Thoracic aorta (tissue), 2 donors: ENCODE results near the gene CYREN. TPM values are rescaled to one million over a fixed set of nuclear protein-coding genes. Genes with fewer than 3 reads are reported as not detected.

Source experiments
- ATAC-seq: fragments of 150-250 bp; one replicate; pipeline ENCODE4 v1.8.0; 2017; ENCODE audit warnings: low read depth; ENCODE audit not compliant: insufficient number of reproducible peaks, low FRiP score
- DNase-seq: peaks from one replicate; pipeline ENCODE4 v3.0.0-alpha.2; 2020; ENCODE audit warnings: low spot score
- H3K27ac ChIP-seq, 2 donors: fragments of 200-600 bp; sonication (generic); 1 replicate in 1 of 2; 2 replicates in 1 of 2; pipeline ENCODE4 v1.5.1; 2016; ENCODE audit warnings: mild to moderate bottlenecking in 2 of 2, moderate library complexity in 2 of 2
- H3K27me3 ChIP-seq: fragments of 200-600 bp; sonication (generic); replicated peaks from 2 replicates; pipeline ENCODE4 v1.6.0; 2016; ENCODE audit warnings: mild to moderate bottlenecking; ENCODE audit not compliant: insufficient read depth
- H3K36me3 ChIP-seq: fragments of 200-600 bp; sonication (generic); one replicate; pipeline ENCODE4 v1.5.1; 2016
- H3K4me1 ChIP-seq, 2 donors: fragments of 200-600 bp; sonication (generic); 1 replicate in 1 of 2; 2 replicates in 1 of 2; pipeline versions ENCODE4 v1.5.1 to v1.6.0; 2016; ENCODE audit warnings: low read depth in 2 of 2, mild to moderate bottlenecking in 1 of 2; ENCODE audit not compliant: control insufficient read depth in 1 of 2
- H3K4me3 ChIP-seq: fragments of 200-600 bp; sonication (generic); 2 replicates; pipeline ENCODE4 v1.5.1; 2016; ENCODE audit warnings: mild to moderate bottlenecking
- H3K9me3 ChIP-seq: fragments of 200-600 bp; sonication (generic); 2 replicates; pipeline ENCODE4 v1.5.1; 2016
- CTCF ChIP-seq: fragments of 200-600 bp; sonication (generic); IDR thresholded peaks from one replicate; pipeline ENCODE4 v1.5.1; 2019; ENCODE audit warnings: antibody characterized with exemption
- total RNA-seq, 2 donors: library from RNA; depleted of rRNA; stranded (reverse); fragments of >200 nt; gene quantifications; one replicate each; pipeline versions ENCODE4 v1.1.0 to v1.2.3, GENCODE V29; 2016

CYREN gene
- total RNA-seq, 2 donors from 2014 or later: 37.6 to 54.1 TPM

GRCh38 chr7:135206941-135207391 is 36.5 kb upstream of the CYREN start:
- ATAC-seq (no peak), DNase-seq (no peak)
- peaks cover 18% of the 10 kb centered on the region for H3K36me3 ChIP-seq
- H3K4me3 ChIP-seq: no peak overlapping the region
- TF ChIP-seq CTCF: no peak
- H3K9me3 ChIP-seq: no peaks in the 10 kb centered on the region
- peaks cover 12 to 64% of the 10 kb centered on the region in 2 donors for H3K4me1 ChIP-seq
- no peak overlapping the region for H3K27ac ChIP-seq
- no peaks in the 10 kb centered on the region for H3K27me3 ChIP-seq

- H3K9me3 ChIP-seq: no peaks in the 10 kb centered on the region
- peaks cover 24% of the 10 kb centered on the region for H3K36me3 ChIP-seq
- H3K4me1 ChIP-seq: peaks cover 12 to 64% of the 10 kb centered on the region in 2 donors
- no peak for DNase-seq
- no peak for ATAC-seq
- no peaks in the 10 kb centered on the region for H3K27me3 ChIP-seq
- no peak overlapping the region for H3K4me3 ChIP-seq
- no peak overlapping the region for H3K27ac ChIP-seq
- TF ChIP-seq CTCF: no peak
Observed at GRCh38 chr7:135205850-135206249, 35.3 kb upstream of the CYREN start.

GRCh38 chr7:135204876-135205275 is 34.4 kb upstream of the CYREN start:
- Histone ChIP-seq H3K36me3 (peaks cover 24% of the 10 kb centered on the region), H3K4me1 (peaks cover 12 to 58% of the 10 kb centered on the region in 2 donors), H3K4me3 (no peak overlapping the region), H3K27ac (peak overlapping the region in 1 of 2 donors; percentile 61), H3K27me3 (no peaks in the 10 kb centered on the region), H3K9me3 (no peaks in the 10 kb centered on the region)
- ATAC-seq (no peak), DNase-seq (no peak)
- no peak for TF ChIP-seq CTCF

GRCh38 chr7:135204341-135204749 is 33.8 kb upstream of the CYREN start:
- DNase-seq: no peak
- TF ChIP-seq CTCF: no peak
- peak overlapping the region; percentile 61 to 62 for H3K27ac ChIP-seq
- peaks cover 12 to 52% of the 10 kb centered on the region in 2 donors for H3K4me1 ChIP-seq
- H3K9me3 ChIP-seq: no peaks in the 10 kb centered on the region
- ATAC-seq: no peak
- peaks cover 27% of the 10 kb centered on the region for H3K36me3 ChIP-seq
- H3K4me3 ChIP-seq: no peak overlapping the region
- no peaks in the 10 kb centered on the region for H3K27me3 ChIP-seq

- Histone ChIP-seq H3K4me1 (peaks cover 0 to 28% of the 10 kb centered on the region in 2 donors), H3K9me3 (no peaks in the 10 kb centered on the region), H3K36me3 (peaks cover 49% of the 10 kb centered on the region), H3K27ac (no peak overlapping the region), H3K4me3 (no peak overlapping the region), H3K27me3 (no peaks in the 10 kb centered on the region)
- no peak for TF ChIP-seq CTCF
- DNase-seq (no peak), ATAC-seq (no peak)
Observed at GRCh38 chr7:135201350-135201749, 30.8 kb upstream of the CYREN start.
